ENCODE results near the gene OR5H1.
"Not testable (repeated sequence)": the region's sequence is repeated elsewhere in the genome, so short reads cannot be mapped to it uniquely, and the experiment has no call there.

Gene OR5H1

GRCh38 chr3:98130421-98130820 is at the start of gene OR5H1:
Gene OR5H1 (plus strand): TSS chr3:98130721. CDS start chr3:98132698, 1,977 bp downstream.
- Histone ChIP-seq H3K27ac (ENCODE audit: low read depth, low read length) (no peak within 1 kb of the TSS), H3K36me3 (ENCODE audit: control insufficient read depth, insufficient read depth, low read length) (no peaks in the 10 kb centered on the region), H3K9ac (ENCODE audit: low read length) (no peak within 1 kb of the TSS), H3K4me3 (ENCODE audit: low read depth, low read length) (no peak within 1 kb of the TSS), H3K9me3 (ENCODE audit: control insufficient read depth, insufficient read depth, low read depth, low read length) (no peaks in the 10 kb centered on the region), H3K4me1 (ENCODE audit: control insufficient read depth, insufficient read depth, low read length) (no peaks in the 10 kb centered on the region), H3K27me3 (ENCODE audit: control insufficient read depth, insufficient read depth, low read length) (no peaks in the 10 kb centered on the region)

DNA sequence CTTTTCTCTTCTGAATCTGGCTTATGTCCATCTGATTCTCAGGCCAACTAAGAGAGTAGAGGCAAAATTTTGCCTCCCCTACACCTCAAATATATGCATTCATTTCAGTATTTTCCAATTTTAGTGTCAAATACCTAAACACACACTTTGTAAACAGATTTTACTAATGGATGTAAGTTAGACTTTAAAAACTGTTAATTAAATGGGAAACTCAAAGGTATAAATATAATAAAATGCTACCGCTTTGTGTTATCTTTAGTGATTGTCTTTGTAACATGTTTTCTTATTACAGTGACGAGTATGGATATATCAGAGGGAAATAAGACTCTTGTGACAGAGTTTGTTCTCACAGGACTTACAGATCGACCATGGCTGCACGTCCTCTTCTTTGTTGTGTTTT is 43.6 kb upstream of the OR5H1 start, which contains the start of gene OR5AC2:
OR5AC2 (plus strand) TSS at position 301 of the 400 bp plus-strand sequence; CDS start at position 301, 0 bp downstream.
- H3K27ac ChIP-seq (ENCODE audit: low read depth, low read length) = no peak within 1 kb of the TSS
- H3K9me3 ChIP-seq (ENCODE audit: control insufficient read depth, insufficient read depth, low read depth, low read length) = peaks cover 6% of the 10 kb centered on the region
- H3K27me3 ChIP-seq (ENCODE audit: control insufficient read depth, insufficient read depth, low read length) = no peaks in the 10 kb centered on the region
- no peaks in the 10 kb centered on the region for H3K36me3 ChIP-seq (ENCODE audit: control insufficient read depth, insufficient read depth, low read length)
- H3K4me1 ChIP-seq (ENCODE audit: control insufficient read depth, insufficient read depth, low read length) = no peaks in the 10 kb centered on the region
- H3K4me3 ChIP-seq (ENCODE audit: low read depth, low read length) = no peak within 1 kb of the TSS
- H3K9ac ChIP-seq (ENCODE audit: low read length) = no peak within 1 kb of the TSS

DNA sequence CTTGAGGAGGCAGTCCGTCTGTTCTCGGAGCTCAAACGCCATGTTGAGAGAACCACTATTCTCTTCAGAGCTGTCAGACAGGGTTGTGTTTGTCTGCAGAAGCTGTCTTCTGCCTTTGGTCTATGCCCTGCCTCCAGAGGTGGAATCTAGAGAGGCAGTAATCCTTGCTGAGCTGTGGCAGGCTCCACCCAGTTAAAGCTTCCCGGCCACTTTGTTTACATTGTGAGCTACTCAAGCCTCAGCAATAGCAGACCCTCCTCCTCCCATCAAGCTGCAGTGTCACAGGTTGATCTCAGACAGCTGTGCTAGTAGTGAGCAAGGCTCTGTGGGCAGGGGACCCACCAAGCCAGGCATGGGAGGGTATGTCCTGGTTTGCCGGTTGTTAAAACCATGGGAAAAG is 34.6 kb upstream of the OR5H1 start:
- no peaks in the 10 kb centered on the region for H3K27me3 ChIP-seq (ENCODE audit: control insufficient read depth, insufficient read depth, low read length)
- no peaks in the 10 kb centered on the region for H3K4me1 ChIP-seq (ENCODE audit: control insufficient read depth, insufficient read depth, low read length)
- H3K4me3 ChIP-seq (ENCODE audit: low read depth, low read length) = no peak overlapping the region
- H3K9ac ChIP-seq (ENCODE audit: low read length) = no peak overlapping the region
- H3K27ac ChIP-seq (ENCODE audit: low read depth, low read length) = no peak overlapping the region
- 0 out of 2 replicates have a peak, but pooled peaks cover 4% of the 10 kb centered on the region for H3K9me3 ChIP-seq (ENCODE audit: control insufficient read depth, insufficient read depth, low read depth, low read length)
- no peaks in the 10 kb centered on the region for H3K36me3 ChIP-seq (ENCODE audit: control insufficient read depth, insufficient read depth, low read length)

DNA sequence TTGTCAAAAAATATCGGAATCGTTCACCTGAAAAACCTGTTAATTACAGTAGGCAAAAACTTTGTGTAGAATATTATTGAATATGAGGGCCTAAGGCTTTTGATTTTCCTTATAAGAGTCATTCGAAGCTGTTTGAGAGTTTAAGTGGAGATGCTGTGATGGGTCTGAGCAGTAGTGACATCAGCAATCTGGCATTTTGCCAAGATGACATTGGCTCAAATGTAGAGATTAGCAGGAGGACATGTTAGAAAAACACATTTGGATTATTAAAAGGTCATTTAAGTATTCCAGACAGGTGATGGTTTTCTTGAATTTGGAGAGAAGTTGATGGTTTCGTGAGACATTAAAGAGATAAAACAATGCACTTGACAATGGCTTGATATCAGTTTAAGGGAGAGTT is 30.7 kb upstream of the OR5H1 start:
- no peaks in the 10 kb centered on the region for H3K27me3 ChIP-seq (ENCODE audit: control insufficient read depth, insufficient read depth, low read length)

GRCh38 chr3:98108162-98108561 is 22.4 kb upstream of the OR5H1 start:
- Histone ChIP-seq H3K4me3 (ENCODE audit: low read depth, low read length) (no peak overlapping the region), H3K27me3 (ENCODE audit: control insufficient read depth, insufficient read depth, low read length) (no peaks in the 10 kb centered on the region), H3K4me1 (ENCODE audit: control insufficient read depth, insufficient read depth, low read length) (peaks cover 16% of the 10 kb centered on the region; the same call in 1 of the 2 replicates), H3K27ac (ENCODE audit: low read depth, low read length) (no peak overlapping the region), H3K9ac (ENCODE audit: low read length) (no peak overlapping the region), H3K36me3 (ENCODE audit: control insufficient read depth, insufficient read depth, low read length) (no peaks in the 10 kb centered on the region), H3K9me3 (ENCODE audit: control insufficient read depth, insufficient read depth, low read depth, low read length) (0 out of 2 replicates have a peak, but pooled peaks cover 6% of the 10 kb centered on the region)

More for the DNA sequence above, 30.7 kb upstream of the OR5H1 start:
- Histone ChIP-seq H3K36me3 (ENCODE audit: control insufficient read depth, insufficient read depth, low read length) (no peaks in the 10 kb centered on the region), H3K9ac (ENCODE audit: low read length) (no peak overlapping the region), H3K4me1 (ENCODE audit: control insufficient read depth, insufficient read depth, low read length) (no peaks in the 10 kb centered on the region), H3K27ac (ENCODE audit: low read depth, low read length) (no peak overlapping the region), H3K4me3 (ENCODE audit: low read depth, low read length) (no peak overlapping the region), H3K9me3 (ENCODE audit: control insufficient read depth, insufficient read depth, low read depth, low read length) (0 out of 2 replicates have a peak, but pooled peaks cover 4% of the 10 kb centered on the region)

- H3K4me3 ChIP-seq (ENCODE audit: low read depth, low read length) = peak overlapping the region; percentile 34; the same call in 1 of the 2 replicates
- H3K36me3 ChIP-seq (ENCODE audit: control insufficient read depth, insufficient read depth, low read length) = no peaks in the 10 kb centered on the region
Measured at GRCh38 chr3:98109807-98110549, 20.5 kb upstream of the OR5H1 start.

DNA sequence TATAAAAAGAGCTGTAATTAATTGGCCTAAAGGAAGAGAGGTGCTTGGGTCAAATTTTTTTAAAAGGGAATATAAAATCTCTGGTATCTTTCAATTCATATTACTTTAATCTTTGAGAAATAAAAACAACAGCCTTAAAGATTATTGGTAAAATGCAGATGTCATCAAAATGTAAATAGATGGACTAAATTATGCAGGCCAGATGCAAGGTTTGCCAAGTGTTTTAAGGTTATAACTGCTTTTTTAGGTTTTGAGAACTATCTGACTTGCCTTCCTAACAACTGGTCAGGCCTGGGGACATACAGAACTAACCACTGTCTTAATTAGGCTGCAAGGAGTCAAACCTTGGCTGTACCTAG is 20.0 kb upstream of the OR5H1 start:
- no peaks in the 10 kb centered on the region for H3K27me3 ChIP-seq (ENCODE audit: control insufficient read depth, insufficient read depth, low read length)

More at GRCh38 chr3:98109807-98110549, 20.5 kb upstream of the OR5H1 start:
- Histone ChIP-seq H3K27me3 (ENCODE audit: control insufficient read depth, insufficient read depth, low read length) (no peaks in the 10 kb centered on the region), H3K9ac (ENCODE audit: low read length) (no peak overlapping the region), H3K4me1 (ENCODE audit: control insufficient read depth, insufficient read depth, low read length) (peaks cover 16% of the 10 kb centered on the region; the same call in 1 of the 2 replicates), H3K9me3 (ENCODE audit: control insufficient read depth, insufficient read depth, low read depth, low read length) (0 out of 2 replicates have a peak, but pooled peaks cover 6% of the 10 kb centered on the region), H3K27ac (ENCODE audit: low read depth, low read length) (no peak overlapping the region)

GRCh38 chr3:98114264-98114663 is 16.3 kb upstream of the OR5H1 start:
- H3K27ac ChIP-seq (ENCODE audit: low read depth, low read length) = no peak overlapping the region
- H3K36me3 ChIP-seq (ENCODE audit: control insufficient read depth, insufficient read depth, low read length) = no peaks in the 10 kb centered on the region
- H3K4me3 ChIP-seq (ENCODE audit: low read depth, low read length) = no peak overlapping the region
- H3K9ac ChIP-seq (ENCODE audit: low read length) = no peak overlapping the region
- peaks cover 16% of the 10 kb centered on the region; the same call in 1 of the 2 replicates for H3K4me1 ChIP-seq (ENCODE audit: control insufficient read depth, insufficient read depth, low read length)
- H3K27me3 ChIP-seq (ENCODE audit: control insufficient read depth, insufficient read depth, low read length) = no peaks in the 10 kb centered on the region
- 0 out of 2 replicates have a peak, but pooled peaks cover 6% of the 10 kb centered on the region for H3K9me3 ChIP-seq (ENCODE audit: control insufficient read depth, insufficient read depth, low read depth, low read length)

More for the DNA sequence above, 20.0 kb upstream of the OR5H1 start:
- no peaks in the 10 kb centered on the region for H3K36me3 ChIP-seq (ENCODE audit: control insufficient read depth, insufficient read depth, low read length)
- no peak overlapping the region for H3K4me3 ChIP-seq (ENCODE audit: low read depth, low read length)
- no peak overlapping the region for H3K27ac ChIP-seq (ENCODE audit: low read depth, low read length)
- H3K9ac ChIP-seq (ENCODE audit: low read length) = no peak overlapping the region
- H3K9me3 ChIP-seq (ENCODE audit: control insufficient read depth, insufficient read depth, low read depth, low read length) = 0 out of 2 replicates have a peak, but pooled peaks cover 6% of the 10 kb centered on the region
- H3K4me1 ChIP-seq (ENCODE audit: control insufficient read depth, insufficient read depth, low read length) = peaks cover 16% of the 10 kb centered on the region; the same call in 1 of the 2 replicates

DNA sequence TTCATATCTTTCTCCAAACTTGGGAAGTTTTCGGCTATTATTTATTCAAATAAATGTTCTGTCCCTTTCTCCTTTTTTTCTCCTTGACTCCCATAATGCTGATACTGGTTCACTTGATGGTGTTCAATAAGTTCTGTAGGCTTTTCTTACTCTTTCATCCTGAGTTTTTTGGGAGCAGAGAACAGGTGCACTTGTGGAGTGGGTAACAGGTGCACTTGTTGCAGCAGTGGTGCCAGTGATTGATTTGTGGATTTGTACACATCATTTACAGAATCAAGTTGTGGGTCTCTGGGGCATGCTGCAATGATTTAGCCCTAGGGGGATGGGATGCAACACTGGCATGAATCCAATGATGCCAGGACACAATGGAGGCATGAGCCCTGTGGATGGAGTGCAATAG is 14.8 kb upstream of the OR5H1 start:
- Histone ChIP-seq H3K27ac (ENCODE audit: low read depth, low read length) (no peak overlapping the region), H3K9ac (ENCODE audit: low read length) (no peak overlapping the region), H3K4me3 (ENCODE audit: low read depth, low read length) (no peak overlapping the region), H3K4me1 (ENCODE audit: control insufficient read depth, insufficient read depth, low read length) (peaks cover 2% of the 10 kb centered on the region; the same call in 1 of the 2 replicates), H3K27me3 (ENCODE audit: control insufficient read depth, insufficient read depth, low read length) (no peaks in the 10 kb centered on the region), H3K36me3 (ENCODE audit: control insufficient read depth, insufficient read depth, low read length) (no peaks in the 10 kb centered on the region), H3K9me3 (ENCODE audit: control insufficient read depth, insufficient read depth, low read depth, low read length) (0 out of 2 replicates have a peak, but pooled peaks cover 3% of the 10 kb centered on the region)

DNA sequence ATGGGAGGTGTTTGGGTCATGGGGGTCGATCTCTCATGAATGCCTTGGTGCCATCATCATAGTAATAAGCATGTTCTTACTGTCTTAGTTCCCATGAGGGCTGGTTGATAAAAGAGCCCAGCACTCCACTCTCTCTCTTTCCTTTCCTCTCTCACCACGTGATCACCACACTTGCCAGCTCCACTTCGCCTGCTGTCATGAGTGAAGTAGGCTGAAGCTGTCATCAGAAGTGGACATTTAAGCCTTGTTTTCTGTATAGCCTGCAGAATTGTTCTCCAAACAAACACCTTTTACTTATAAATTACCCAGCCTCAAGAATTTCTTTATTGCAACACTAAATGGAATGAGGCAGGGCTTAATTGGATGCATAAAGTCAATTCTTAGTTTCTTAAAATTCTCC is 6.1 kb downstream of the OR5H1 start:
- no peaks in the 10 kb centered on the region for H3K9me3 ChIP-seq (ENCODE audit: control insufficient read depth, insufficient read depth, low read depth, low read length)
- no peak overlapping the region for H3K9ac ChIP-seq (ENCODE audit: low read length)
- no peaks in the 10 kb centered on the region for H3K36me3 ChIP-seq (ENCODE audit: control insufficient read depth, insufficient read depth, low read length)
- H3K27me3 ChIP-seq (ENCODE audit: control insufficient read depth, insufficient read depth, low read length) = no peaks in the 10 kb centered on the region
- H3K4me1 ChIP-seq (ENCODE audit: control insufficient read depth, insufficient read depth, low read length) = peaks cover 6% of the 10 kb centered on the region; the same call in 1 of the 2 replicates
- no peak overlapping the region for H3K4me3 ChIP-seq (ENCODE audit: low read depth, low read length)
- H3K27ac ChIP-seq (ENCODE audit: low read depth, low read length) = no peak overlapping the region

DNA sequence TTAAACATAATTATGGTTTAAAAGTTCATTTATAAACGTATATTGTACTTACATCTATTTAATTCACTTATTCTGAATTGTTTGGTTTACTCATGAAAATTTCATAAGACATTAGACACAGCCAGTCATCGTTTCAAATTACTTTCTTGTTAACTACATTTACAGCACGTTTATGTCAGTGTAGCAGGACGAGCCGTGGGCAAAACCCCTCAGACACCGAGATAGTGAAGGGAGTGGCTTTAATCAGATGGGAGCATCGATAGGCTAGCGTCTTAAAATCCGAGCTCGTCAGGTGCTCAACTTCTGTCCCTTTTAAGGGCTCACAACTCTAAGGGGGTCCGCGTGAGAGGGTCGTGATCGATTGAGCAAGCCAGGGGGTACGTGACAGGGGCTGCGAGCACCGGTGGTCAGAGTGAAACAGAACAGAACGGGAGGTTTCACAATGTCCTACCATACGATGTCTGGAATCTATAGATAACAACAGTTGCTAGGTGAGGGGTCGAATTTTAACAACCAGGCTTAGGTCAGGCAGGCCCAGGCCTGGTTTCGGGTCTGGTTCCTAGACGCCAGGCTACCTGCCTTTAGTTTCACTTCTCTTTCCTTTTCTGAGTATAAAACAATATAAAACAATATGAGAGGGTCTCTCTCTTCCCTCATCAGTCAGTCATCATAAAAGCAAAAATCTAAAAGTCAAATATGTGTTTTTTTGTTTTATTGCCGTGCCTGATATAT is 7.5 kb downstream of the OR5H1 start:
- H3K27ac ChIP-seq (ENCODE audit: low read depth, low read length); H3K4me3 ChIP-seq (ENCODE audit: low read depth, low read length); H3K4me1 ChIP-seq (ENCODE audit: control insufficient read depth, insufficient read depth, low read length); H3K9ac ChIP-seq (ENCODE audit: low read length); H3K9me3 ChIP-seq (ENCODE audit: control insufficient read depth, insufficient read depth, low read depth, low read length); H3K36me3 ChIP-seq (ENCODE audit: control insufficient read depth, insufficient read depth, low read length); H3K27me3 ChIP-seq (ENCODE audit: control insufficient read depth, insufficient read depth, low read length): not testable (repeated sequence)

All from HUES6 (cell line).